SK-N-SH (cell line): ENCODE data around the gene EEFSEC. TPM values are rescaled to one million over a fixed set of nuclear protein-coding genes. Genes with fewer than 3 reads are reported as not detected.
A peak's percentile ranks its signal among the peaks of the same experiment; 100 is the strongest.

Experiments
- CTCF ChIA-PET: fragments of 300-600, 350-600 bp; formaldehyde crosslinking; extraction: SDS; loops from one replicate; lab custom pipeline; 2021; lab: Yijun Ruan, JAX
- POLR2A ChIA-PET: fragments of 350-600 bp; sonication (Branson Sonifier 250); formaldehyde crosslinking; extraction: SDS; loops from one replicate; lab custom pipeline; 2020; ENCODE audit warnings: antibody characterized with exemption, inconsistent platforms; lab: Yijun Ruan, JAX
- DNase-seq: peaks from one replicate; pipeline ENCODE4 v3.0.0; 2012
- H2AFZ ChIP-seq: fragments of 200-600 bp; sonication (generic); 2 replicates; pipeline ENCODE4 v1.8.1; 2016; ENCODE audit warnings: antibody characterized with exemption, mild to moderate bottlenecking, low read depth
- H3F3A ChIP-seq: fragments of 200-600 bp; sonication (generic); replicated peaks from 2 replicates; pipeline ENCODE3; 2016; ENCODE audit warnings: antibody characterized with exemption, mild to moderate bottlenecking; ENCODE audit not compliant: insufficient read depth
- H3K27ac ChIP-seq, 2 experiments: fragments of 200-500 bp in 1 of 2; fragments of 200-600 bp in 1 of 2; sonication (Bioruptor generic) in 1 of 2; sonication (generic), shearing (Covaris generic) in 1 of 2; 2 replicates each; pipeline versions ENCODE4 v1.5.1 to v1.6.1; 2014 to 2016; ENCODE audit warnings: low read depth in 2 of 2, inconsistent platforms in 1 of 2, low read length in 1 of 2, mild to moderate bottlenecking in 1 of 2, mixed read lengths in 1 of 2
- H3K27me3 ChIP-seq: fragments of 200-600 bp; sonication (generic), shearing (Covaris generic); 2 replicates; pipeline ENCODE4 v1.6.1; 2016; ENCODE audit warnings: mixed run types; ENCODE audit not compliant: insufficient read depth
- H3K36me3 ChIP-seq, 2 experiments: fragments of 200-500 bp in 1 of 2; fragments of 200-600 bp in 1 of 2; sonication (Bioruptor generic) in 1 of 2; sonication (generic) in 1 of 2; replicated peaks in 1 of 2; 2 replicates each; pipeline versions ENCODE3 to v1.5.1; 2014 to 2016; ENCODE audit warnings: low read length in 1 of 2, mild to moderate bottlenecking in 1 of 2; ENCODE audit not compliant: insufficient read depth in 2 of 2, control insufficient read depth in 1 of 2
- H3K4me1 ChIP-seq, 2 experiments: fragments of 200-500 bp in 1 of 2; fragments of 200-600 bp in 1 of 2; sonication (Bioruptor generic) in 1 of 2; sonication (generic), shearing (Covaris generic) in 1 of 2; 2 replicates each; pipeline versions ENCODE4 v1.5.1 to v1.6.1; 2014 to 2016; ENCODE audit warnings: low read depth in 1 of 2, low read length in 1 of 2, mixed run types in 1 of 2; ENCODE audit not compliant: insufficient read depth in 2 of 2, control insufficient read depth in 1 of 2
- H3K4me2 ChIP-seq: fragments of 200-600 bp; sonication (generic), shearing (Covaris generic); 2 replicates; pipeline ENCODE4 v1.6.1; 2017; ENCODE audit warnings: mixed run types
- H3K4me3 ChIP-seq, 2 experiments: fragments of 200-500 bp in 1 of 2; fragments of 200-600 bp in 1 of 2; sonication (Bioruptor generic) in 1 of 2; sonication (generic), shearing (Covaris generic) in 1 of 2; 2 replicates each; pipeline versions ENCODE4 v1.5.1 to v1.8.1; 2014 to 2016; ENCODE audit warnings: low read depth in 2 of 2, inconsistent platforms in 1 of 2, low read length in 1 of 2, mild to moderate bottlenecking in 1 of 2, mixed read lengths in 1 of 2, moderate library complexity in 1 of 2
- H3K79me2 ChIP-seq: fragments of 200-600 bp; sonication (generic); 2 replicates; pipeline ENCODE4 v1.8.1; 2017; ENCODE audit warnings: mild to moderate bottlenecking; ENCODE audit not compliant: insufficient read depth
- H3K9ac ChIP-seq: fragments of 200-600 bp; sonication (generic); 2 replicates; pipeline ENCODE4 v1.6.1; 2017; ENCODE audit warnings: mixed run types
- H3K9me2 ChIP-seq: fragments of 200-600 bp; sonication (generic); 2 replicates; pipeline ENCODE4 v1.6.1; 2017; ENCODE audit warnings: mixed run types
- H3K9me3 ChIP-seq: fragments of 200-600 bp; sonication (generic); 2 replicates; pipeline ENCODE4 v1.6.1; 2017; ENCODE audit warnings: mixed run types, mild to moderate bottlenecking, moderate library complexity
- H4K20me1 ChIP-seq: fragments of 200-600 bp; sonication (generic); 2 replicates; pipeline ENCODE4 v1.6.1; 2017; ENCODE audit warnings: mild to moderate bottlenecking, mixed run types; ENCODE audit not compliant: insufficient read depth
- CHD2 ChIP-seq: fragments of 150-350 bp; IDR thresholded peaks from 2 replicates; pipeline ENCODE4 v1.6.1; 2018; ENCODE audit warnings: low read length; ENCODE audit not compliant: partially characterized antibody
- EP300 ChIP-seq, 2 experiments: IDR thresholded peaks; 2 replicates each; pipeline versions ENCODE4 v1.4.0 to v1.6.1; 2012; ENCODE audit warnings: borderline replicate concordance in 1 of 2, low read depth in 1 of 2, low read length in 1 of 2
- FOSL2 ChIP-seq: IDR thresholded peaks from 2 replicates; pipeline ENCODE4 v1.4.0; 2012; ENCODE audit warnings: low read depth, mild to moderate bottlenecking, moderate library complexity, borderline replicate concordance
- GATA2 ChIP-seq: sonication (generic); formaldehyde crosslinking; IDR thresholded peaks from 2 replicates; pipeline ENCODE4 v1.5.0; 2020; ENCODE audit warnings: mild to moderate bottlenecking, missing genetic modification reagents
- JUND ChIP-seq: IDR thresholded peaks from 2 replicates; pipeline ENCODE4 v1.4.0; 2012
- MXI1 ChIP-seq: IDR thresholded peaks from 2 replicates; pipeline ENCODE4 v1.6.1; 2012; ENCODE audit warnings: mild to moderate bottlenecking, low read depth, low read length, improper control_type of control experiment
- NFIC ChIP-seq: IDR thresholded peaks from 2 replicates; pipeline ENCODE4 v1.4.0; 2012; ENCODE audit warnings: borderline replicate concordance
- NRF1 ChIP-seq: IDR thresholded peaks from 2 replicates; pipeline ENCODE4 v1.6.1; 2012; ENCODE audit warnings: low read depth, mild to moderate bottlenecking, low read length
- PBX3 ChIP-seq: IDR thresholded peaks from 2 replicates; pipeline ENCODE4; 2012
- POLR2AphosphoS5 ChIP-seq: IDR thresholded peaks from 2 replicates; pipeline ENCODE4 v1.6.1; 2012; ENCODE audit warnings: low read depth, low read length
- TCF12 ChIP-seq: IDR thresholded peaks from 2 replicates; pipeline ENCODE4 v1.4.0; 2012
- YY1 ChIP-seq: IDR thresholded peaks from 2 replicates; pipeline ENCODE4 v1.4.0; 2012; ENCODE audit warnings: low read depth, mild to moderate bottlenecking
- ZBTB33 ChIP-seq: IDR thresholded peaks from 2 replicates; pipeline ENCODE4 v1.4.0; 2012; ENCODE audit warnings: low read depth, borderline replicate concordance
- WGBS: methylation state at CpG from one replicate; pipeline ENCODE4 v1.1.6; 2017; ENCODE audit warnings: low lambda C conversion rate; 5-methylcytosine and 5-hydroxymethylcytosine counted together
- polyA plus RNA-seq, 3 experiments: library from polyadenylated mRNA; depleted of rRNA; stranded (reverse); fragments of >200 nt; gene quantifications; 2 replicates each; pipeline ENCODE4 v1.2.3, GENCODE V29; 2012

EEFSEC gene
- polyA plus RNA-seq, 1 of the 3 experiments (the other 2 are of a cell fraction) = 12.4 TPM

- Histone ChIP-seq H3F3A (no peaks in the 10 kb centered on the region), H3K36me3 (no peaks in the 10 kb centered on the region), H3K4me3 (no peak overlapping the region), H3K4me2 (peak overlapping the region; percentile 20), H3K9me3 (no peaks in the 10 kb centered on the region), H3K9me2 (no peaks in the 10 kb centered on the region), H2AFZ (no peak overlapping the region), H3K9ac (no peak overlapping the region), H3K79me2 (no peaks in the 10 kb centered on the region), H4K20me1 (no peaks in the 10 kb centered on the region), H3K27ac (peak overlapping the region in 1 of 2 experiments; percentile 64; a peak in 2 of 4 replicates), H3K27me3 (no peaks in the 10 kb centered on the region), H3K4me1 (peaks cover 9 to 71% of the 10 kb centered on the region in 2 experiments; a peak in 3 of 4 replicates)
- CTCF ChIA-PET = interaction anchor here (1.0 to 1.6 kb wide), 7 partner anchors 10 to 189 kb away, joined by 3 to 4 read pairs (median 3); no protein-coding TSS in a partner anchor
- TF ChIP-seq NFIC = peak; percentile 99
- peak; percentile 39; the same call in 1 of the 2 replicates for TF ChIP-seq MXI1
- no peak for TF ChIP-seq NRF1
- TF ChIP-seq GATA2 (CRISPR knock-in tag) = 0 out of 2 replicates have a peak, but pooled peaks have one; percentile 31
- TF ChIP-seq CHD2 = peak; percentile 40
- peak; percentile 66; the same call in 1 of the 2 replicates for TF ChIP-seq POLR2AphosphoS5
- no peak for TF ChIP-seq ZBTB33
- peak; percentile 77 for TF ChIP-seq PBX3
- peak; percentile 68; the same call in 1 of the 2 replicates for TF ChIP-seq FOSL2
- TF ChIP-seq YY1 = no peak
- peak; percentile 91 for TF ChIP-seq TCF12
- TF ChIP-seq JUND = no peak; the same call in 1 of the 2 replicates
- TF ChIP-seq EP300 (IDR thresholded peaks at IDR 0.05; ENCODE audit: borderline replicate concordance in 1 of 2, low read depth in 1 of 2, low read length in 1 of 2) = peak in 1 of 2 experiments; percentile 50; a peak in 1 of 4 replicates
- DNase-seq = peak; percentile 91
- POLR2A ChIA-PET = interaction anchor here (0.6 to 1.2 kb wide), 2 partner anchors 27 to 40 kb away, joined by 3 read pairs; no protein-coding TSS in a partner anchor
- WGBS = 72% methylated on average over 10 of the region's 11 CpGs
These were observed 230.3 kb downstream of the EEFSEC start for GRCh38 chr3:128383316-128384235.
